Measurements from ENCODE around the gene MORF4L1.
A peak's percentile ranks its signal among the peaks of the same experiment; 100 is the strongest.
"Not testable (repeated sequence)": the region's sequence is repeated elsewhere in the genome, so short reads cannot be mapped to it uniquely, and the experiment has no call there.

Gene MORF4L1

DNA sequence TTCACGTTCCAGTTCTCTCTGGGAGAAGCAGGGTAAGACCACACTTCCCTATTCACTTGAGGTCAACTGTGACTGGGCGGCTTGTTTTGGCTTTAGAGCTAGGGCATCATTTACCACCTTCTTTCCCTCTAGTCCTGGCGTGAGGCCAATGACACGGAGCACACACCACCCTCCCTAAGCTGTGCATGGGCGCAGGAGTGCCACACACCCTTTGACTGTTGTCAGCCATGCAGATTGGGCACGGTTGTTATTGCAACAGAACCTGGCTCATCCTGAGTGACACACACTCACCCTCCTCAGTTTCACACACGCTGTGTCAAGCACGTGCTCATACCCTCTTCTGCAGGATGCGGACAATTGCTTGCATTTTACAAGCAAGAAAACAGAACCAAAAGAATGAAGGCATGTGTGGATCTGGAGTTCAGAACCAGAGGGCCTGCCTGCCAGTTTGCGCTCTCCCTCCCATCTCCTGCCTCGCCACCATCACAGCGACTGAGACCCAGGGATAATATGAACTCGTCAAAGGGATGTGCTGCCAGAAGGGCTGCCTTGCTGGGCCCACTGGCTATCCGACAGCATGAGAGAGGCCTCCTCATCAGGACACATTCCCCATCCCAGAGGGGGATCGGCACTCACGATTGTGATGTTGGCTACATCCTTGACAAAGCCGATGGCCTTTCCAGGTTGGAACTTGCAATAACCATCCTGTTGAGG is 54.5 kb downstream of the MORF4L1 start:
- DNase-seq, result no peak

DNA sequence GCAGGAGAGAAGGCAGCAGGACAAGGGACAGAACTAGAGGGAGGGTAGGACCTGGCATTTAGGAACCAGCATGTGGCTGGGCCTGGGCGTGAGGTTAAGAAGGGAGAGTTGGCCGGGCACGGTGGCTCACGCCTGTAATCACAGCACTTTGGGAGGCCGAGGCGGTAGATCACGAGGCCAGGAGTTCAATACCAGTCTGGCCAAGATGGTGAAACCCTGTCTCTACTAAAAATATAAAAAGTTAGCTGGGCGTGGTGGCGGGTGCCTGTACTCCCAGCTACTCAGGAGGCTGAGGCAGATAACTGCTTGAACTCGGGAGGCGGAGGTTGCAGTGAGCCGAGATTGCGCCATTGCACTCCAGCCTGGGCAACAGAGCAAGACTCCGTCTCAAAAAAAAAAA is 55.5 kb downstream of the MORF4L1 start:
- not testable (repeated sequence) for DNase-seq

DNA sequence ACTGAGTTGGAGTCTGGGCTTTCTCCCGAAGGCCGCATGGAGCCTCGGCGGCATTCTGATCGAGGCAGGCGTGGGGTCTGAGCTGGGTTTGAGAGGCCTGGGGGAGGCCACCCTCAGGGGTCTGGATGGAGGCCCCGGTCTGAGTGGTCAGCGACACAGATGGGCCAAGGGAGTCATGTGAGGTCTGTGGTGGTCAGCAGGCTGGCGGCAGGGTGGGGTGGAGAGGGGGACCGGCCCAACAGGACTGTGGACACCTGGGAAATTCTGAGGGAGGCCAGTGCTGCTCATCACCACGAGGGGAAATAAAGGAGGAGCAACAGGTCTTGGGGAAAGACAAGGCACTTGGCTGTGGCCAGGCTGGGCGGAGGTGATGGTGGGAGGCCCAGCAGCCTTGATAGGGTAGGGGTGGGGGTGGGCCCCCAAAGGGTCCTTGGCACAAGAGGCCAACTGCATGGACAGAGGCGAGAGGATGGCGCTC is 56.0 kb downstream of the MORF4L1 start:
- DNase-seq, result no peak

DNA sequence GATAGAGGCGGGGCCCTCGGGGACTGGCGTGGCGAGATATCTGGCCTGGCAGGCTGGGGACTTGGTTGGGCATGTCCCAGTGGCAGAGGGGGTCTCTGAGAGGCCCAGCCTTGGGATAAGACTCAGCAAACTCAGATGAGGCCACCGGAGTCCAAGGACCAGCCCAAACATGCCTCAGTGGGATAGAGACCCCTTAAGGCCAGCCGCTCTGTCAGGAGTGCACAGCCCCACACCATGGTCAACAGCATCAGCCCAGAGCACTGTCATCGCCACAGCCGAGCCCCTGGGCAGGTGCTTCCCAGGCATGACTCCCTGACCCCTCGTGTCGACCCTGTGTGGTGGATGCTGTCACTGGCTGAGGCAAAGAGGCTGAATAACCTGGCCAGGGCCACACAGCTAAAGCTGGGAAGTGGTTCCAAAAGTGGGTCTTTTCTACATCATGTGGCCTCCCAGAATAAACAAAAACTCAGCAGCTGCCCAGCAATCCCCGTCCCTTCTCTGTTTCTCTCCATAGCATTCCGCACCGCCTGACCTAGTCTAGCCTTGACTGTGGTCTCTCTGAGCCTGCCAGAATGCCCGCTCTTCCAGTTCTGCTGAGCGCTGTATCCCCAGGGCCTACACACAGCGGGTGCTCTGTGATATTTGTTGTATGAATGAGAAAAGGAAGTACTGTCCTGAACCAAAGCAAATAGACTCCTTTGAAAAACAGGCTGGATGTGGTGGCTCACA is 57.0 kb downstream of the MORF4L1 start:
- DNase-seq, result no peak

DNA sequence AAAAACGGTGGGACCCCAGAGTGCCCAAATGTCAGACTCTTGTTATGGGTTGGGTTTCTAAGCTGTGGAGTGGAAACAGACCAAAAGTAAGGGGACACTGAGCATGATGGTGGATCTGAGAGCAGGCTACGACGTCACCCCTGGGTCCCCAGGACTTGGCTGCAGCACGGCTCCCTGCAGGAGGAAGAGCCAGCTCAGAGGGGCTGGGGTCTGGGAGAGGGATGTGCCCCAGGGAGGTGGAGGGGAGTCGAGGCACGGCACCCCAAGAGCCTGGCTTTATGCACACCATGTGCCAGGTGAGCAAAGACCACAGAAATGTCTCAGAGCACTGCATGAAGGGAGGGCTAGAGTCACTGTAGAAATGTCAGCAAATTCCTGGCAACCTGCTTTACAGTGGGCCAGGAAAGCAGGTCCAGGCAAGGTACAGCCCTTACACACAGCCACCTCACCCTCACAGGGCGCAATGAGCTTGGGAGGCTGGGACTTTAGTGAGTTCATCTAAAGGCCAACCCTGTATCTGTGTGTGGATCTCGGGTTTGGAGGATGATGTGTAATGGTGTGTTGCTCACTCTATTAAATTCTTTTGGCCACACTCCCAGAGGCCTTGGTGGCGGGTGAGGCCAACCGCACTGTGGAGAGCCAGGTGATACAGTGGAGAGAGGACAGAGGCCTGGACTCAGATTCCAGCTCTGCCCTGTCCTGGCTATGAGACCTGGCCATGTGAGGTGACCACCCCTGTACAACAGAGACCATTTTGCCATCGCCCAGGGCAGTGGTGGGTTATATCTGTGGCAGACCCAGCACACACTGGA is 58.1 kb downstream of the MORF4L1 start:
- peak; percentile 50 for DNase-seq

DNA sequence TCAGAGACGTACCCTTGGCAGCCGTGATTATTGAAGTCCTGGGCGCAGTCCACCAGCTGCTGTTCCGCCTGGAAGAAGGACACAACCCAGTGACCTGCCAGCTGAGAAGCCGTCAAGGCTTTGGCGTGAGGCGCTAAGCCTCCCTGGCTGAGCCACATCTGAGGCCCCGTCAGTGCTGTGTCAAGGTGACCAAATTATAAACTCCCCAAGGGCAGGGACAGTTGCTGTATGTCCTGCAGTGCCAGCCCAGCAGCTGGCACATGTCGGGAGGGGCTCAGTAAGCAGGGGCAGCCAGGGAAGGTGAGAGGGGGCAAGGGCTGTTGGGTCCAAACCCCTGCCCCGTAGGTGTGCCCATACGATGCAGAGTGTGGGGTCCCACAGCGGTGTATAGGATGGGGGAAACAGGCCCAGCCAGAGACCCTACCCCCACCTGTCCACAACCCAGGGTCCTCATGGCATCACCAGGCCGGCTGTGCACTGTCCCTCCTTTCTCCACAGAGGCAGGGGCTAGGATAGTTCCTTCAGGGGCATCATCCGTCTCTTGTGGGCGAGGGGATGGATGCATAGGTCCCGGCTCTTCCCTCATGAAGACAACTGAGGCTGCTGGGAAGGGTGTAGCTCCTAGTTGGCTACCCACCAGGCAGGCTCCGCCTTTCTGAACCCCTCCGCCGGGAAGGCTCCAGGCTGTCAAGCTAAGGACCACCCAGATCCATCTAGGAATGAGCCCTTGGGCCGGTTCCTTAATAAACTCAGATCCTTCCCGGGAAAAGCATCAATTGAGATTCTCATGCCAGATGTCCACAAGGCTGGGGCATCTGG is 59.0 kb downstream of the MORF4L1 start:
- no peak for DNase-seq

DNA sequence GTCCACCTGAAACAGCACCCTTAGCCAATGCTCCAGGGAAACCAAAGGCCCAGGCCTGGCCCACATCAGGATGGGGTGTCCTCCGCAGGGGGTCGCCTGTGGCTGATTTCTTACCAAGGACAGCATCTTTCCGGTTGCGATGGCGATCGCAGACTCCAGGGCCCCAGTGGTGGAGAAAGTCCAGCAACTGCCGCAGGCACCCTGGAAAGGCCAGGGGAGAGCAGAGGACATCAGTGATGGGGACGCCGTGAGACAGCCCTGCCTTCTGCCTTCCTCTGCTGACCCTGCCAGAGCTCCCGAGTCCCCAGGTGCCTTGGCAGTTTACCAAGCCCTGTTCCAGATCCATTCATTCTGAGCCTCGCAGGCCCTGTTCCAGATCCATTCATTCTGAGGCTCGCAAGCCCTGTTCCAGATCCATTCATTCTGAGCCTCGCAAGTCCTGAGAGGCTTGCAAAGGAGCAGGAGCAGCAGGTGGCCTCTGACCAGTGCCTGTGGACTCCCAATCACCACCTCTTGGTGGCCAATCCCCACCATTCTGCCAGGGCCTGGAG is 59.6 kb downstream of the MORF4L1 start:
- no peak for DNase-seq

DNA sequence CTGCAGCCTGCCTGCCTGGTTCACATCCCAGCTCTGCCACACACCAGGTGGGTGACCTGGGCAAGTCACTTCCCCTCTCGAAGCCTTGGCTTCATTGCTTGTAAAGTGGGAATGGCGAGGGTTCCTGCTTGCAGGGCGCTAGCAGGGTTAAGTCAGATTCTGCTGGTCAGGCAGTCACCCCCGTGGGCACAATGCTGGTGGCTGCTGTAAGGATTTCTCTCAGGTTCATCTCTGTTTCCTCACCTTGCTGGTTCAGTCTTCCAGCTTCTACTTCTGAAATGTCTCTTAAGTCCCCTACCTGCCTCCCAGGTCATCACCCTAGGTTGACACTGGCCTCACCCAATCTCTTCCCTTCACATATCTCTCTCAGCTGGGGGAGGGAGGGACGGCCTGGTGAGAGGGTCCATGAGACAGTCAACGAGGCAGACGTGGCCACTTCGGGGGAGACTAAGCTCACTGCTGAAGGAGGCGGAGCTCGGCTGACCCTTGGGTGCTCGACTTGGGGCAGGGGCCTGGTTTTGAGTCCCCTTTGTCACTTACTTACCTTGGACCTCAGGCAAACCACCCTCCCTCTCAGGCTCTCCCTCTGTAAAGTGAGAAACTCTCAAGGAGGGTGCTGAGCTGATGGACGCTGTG is 60.6 kb downstream of the MORF4L1 start:
- no peak for DNase-seq

DNA sequence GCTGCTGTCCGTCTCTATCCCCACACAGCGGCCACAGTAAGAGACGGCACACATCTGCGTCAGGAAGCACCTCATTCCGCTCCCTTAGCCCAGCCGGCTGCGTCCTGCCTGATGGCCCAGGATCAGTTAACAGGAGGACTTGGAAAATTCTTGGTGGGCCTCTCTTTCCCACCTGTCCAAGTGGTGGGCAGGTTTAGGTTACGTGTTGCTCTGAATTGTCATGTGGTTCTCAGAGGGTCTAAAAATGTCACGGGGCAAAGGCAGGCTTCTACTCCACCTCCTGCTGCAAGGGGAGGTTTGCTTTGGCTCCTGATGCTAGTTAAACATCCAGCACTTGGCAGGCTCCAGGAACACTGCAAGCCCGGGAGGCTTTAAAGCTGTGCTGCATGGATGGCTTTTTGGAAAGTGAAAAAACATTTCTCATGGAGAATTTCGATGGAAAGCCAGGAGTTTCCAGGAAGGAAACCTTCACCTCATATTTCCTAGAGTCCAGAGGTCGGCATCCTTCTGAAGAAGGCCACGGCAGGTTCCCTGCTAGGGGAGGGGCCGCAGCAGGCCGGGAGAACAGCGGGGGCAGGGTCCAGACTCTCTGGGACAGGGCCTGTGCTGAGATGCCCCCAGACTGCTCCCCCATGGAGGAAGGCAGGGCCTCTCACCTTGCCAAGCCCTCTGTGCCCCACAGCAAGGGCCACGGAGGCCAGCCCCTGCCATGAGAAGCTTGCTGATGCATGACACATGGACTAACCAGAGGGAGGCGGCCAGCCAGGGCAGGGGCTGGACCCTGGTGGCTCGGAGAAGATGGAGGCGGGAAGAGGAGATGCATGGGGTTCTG is 61.3 kb downstream of the MORF4L1 start:
- no peak for DNase-seq

DNA sequence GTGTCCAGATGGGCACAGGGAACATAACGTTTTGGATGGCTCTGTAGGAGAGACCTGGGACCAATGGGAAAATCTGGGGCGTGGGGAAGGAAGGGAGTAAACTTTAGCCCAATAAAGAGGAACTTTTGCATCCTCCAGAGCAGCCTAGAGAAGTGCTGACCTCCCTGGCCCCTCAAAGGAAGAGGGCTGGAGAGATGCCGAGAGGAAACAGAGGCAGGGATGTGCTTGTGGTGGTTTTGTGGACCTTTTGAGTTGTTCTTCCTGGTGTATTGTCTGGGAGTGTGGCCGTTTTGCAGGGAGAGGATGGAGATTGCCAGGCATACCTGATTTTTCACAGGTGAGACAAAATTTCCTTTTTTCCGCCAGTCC is 61.9 kb downstream of the MORF4L1 start:
- no peak for DNase-seq

DNA sequence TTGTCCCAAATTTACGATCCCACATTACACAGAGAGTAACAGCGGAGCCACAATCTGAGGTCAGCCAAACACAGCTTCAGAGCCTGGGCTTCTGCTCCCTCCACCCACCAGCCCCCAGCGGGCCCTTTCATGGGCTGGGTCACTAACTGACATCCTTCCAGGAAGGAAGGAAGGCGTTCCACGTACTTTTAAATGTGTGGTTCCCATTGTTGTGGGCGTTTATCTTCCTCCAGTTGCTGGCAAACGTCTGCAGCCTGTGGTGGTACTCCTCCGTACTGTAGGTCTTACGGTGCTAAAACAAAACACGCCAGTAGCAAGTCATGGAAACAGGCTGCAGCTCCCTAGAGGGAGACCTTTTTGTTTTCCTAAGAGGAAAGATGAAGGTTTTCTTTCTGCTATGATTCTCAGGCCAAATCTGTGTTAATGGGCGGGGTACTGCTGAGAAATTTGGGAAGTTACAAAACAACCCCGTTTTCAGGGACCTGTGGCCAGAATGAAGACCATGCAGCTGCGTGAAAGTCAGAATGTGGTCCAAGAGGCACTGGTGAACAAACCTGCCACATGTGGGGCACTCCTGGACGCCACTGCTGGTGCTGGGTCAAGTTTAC is 64.5 kb downstream of the MORF4L1 start:
- peak; percentile 86 for DNase-seq

DNA sequence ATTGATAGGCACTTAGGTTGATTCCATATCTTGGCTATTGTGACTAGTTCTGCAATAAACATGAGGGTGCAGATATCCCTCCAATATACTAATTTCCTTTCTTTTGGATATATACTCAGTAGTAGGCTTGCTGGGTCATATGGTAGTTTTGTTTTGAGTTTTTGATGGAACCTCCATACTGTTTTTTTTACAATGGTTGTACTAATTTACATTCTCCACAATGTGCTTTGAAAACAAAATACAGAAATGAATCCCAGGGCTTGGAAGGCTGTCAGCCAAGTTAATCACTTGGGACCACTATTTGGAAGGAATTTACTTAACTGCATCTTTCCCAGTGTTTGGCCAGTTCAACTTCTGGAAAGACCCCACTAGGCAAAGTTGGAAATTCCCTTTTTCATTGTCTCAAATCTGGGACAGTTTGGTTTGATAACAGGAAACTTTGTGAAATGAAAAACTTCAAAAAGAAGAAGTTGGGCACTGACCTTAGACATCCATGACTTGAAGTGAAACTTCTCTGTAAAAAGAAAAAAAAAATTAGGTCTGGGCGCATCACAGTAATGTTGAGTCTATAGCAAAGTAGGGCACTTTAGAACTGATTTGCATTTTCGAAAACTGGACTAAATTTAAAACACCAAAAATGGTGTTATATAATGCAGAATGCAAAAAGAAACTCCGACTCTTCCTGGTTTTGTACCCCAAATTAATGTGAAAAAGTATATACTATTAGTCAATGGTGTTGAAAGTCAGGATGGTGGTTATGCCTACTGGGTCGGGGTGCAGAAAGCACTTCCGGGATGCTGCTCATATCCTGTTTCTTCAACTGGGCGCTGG is 66.2 kb downstream of the MORF4L1 start:
- no peak for DNase-seq

DNA sequence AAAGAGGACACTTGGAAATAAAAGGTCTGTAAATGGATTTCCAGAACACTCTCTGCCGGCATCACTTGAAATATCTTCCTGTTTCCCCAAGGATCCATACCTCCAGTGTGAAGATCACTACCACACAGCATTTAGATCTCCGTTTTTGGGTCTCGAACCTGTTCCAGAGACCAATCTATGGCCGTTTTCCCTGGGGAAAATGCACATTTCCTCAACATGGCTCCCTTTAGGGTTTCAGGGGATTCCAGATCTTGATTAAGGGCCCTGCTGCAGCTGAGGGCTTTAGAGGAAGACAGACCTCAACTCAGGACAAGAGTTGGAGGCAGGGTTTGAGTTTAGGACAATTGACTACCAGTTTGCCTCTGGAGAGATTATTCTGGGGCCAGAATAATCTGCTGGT is 70.1 kb downstream of the MORF4L1 start:
- DNase-seq, result no peak

DNA sequence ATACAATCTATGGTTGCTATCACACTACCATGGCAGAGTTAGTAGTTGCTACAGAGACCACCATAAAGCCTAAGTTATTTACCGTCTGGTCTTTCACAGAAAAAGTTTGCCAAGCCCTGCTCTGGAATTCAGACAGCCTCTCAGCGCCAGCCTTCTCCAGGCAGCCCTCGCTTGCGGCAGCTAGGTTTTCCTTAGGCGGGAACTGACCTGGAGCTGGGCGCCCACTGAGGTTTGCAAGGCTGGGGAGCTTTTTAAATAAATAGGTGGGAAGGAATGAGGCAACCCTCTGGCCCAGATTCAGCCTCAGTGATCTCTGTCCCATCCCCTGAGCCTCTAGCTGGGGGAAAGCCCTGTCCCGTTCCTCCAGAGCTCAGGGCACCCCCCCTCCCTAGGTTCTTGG is 71.0 kb downstream of the MORF4L1 start:
- no peak for DNase-seq

DNA sequence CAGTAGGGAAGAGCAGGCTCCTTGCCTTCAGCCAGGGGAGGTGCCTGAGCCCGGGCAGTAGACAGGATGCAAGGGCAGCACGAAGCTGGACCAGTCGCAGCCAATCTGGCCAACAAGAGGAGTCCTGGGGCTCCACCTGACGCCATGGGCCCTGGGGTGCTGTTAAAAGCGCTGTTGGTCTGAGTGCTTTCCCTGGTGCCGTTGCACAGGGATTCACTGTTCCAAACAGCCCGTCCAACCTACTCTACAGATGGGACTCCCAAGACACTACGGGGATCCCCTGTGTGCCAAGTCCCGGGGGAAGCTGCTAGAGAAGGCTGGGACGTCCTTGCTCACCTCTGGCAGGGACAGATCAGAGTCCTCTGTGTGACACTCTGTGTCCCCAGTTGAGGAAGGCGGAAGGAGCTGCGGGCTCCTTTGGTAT is 71.5 kb downstream of the MORF4L1 start:
- DNase-seq, result no peak

DNA sequence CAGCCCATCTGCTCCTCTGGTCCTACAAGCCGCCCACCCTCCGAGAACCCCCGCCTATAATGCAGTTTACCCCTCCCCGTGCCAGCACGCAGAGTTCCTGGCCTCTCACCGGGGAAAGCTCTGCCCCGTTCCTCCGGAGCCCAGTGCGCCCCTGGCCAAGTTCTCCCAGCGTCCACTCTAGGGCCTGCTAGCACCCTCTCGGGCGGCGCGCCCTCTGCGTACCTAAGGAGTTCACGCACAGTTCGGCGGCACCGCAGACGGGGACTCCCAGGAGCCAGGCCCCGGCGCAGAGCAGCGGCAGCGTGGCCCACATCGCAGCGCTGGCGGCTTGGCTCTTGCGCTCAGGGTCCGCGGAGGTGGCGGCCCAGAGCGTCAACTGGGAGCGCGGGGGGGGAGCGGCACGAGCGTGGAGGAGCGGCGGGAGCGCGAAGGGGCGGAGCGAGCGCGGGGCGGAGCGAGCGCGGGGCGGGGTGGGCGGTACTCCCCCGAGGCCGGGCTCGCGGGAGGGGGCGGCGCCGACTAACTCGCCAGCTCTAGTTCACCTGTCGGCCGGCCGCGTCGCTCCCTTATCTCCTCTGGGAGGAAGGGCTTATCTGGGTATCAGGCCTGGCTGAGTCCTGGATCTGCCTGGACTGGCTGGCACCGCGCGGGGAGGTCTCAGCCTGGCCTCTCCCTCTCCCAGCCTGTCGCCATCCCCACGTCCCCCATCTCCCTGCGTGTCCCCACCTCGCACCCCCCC is 72.1 kb downstream of the MORF4L1 start, which contains the start of gene CTSH:
Gene CTSH (minus strand): TSS at position 378 of the 739 bp plus-strand sequence. CDS start 65 bp downstream, at position 313.
- peak; percentile 62 for DNase-seq

DNA sequence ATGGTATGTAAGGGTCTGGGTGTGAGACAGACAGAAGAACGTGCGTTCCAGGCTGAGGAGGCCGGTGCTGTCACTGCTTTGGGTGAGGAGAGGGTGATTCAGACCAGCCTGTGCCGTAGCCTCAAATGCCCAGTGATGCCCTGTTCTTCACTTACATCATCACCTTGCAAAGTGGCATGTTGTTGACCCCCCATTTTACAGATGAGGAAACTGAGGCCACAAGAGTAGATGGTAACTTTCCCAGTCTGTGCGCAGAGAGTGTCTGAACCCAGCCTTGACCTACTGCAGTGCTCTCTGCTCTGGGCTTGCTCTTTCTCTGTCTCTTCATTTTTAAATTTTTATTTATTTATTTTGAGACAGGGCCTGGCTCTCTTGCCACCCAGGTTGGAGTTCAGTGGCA is 73.8 kb downstream of the MORF4L1 start:
- DNase-seq, result no peak

DNA sequence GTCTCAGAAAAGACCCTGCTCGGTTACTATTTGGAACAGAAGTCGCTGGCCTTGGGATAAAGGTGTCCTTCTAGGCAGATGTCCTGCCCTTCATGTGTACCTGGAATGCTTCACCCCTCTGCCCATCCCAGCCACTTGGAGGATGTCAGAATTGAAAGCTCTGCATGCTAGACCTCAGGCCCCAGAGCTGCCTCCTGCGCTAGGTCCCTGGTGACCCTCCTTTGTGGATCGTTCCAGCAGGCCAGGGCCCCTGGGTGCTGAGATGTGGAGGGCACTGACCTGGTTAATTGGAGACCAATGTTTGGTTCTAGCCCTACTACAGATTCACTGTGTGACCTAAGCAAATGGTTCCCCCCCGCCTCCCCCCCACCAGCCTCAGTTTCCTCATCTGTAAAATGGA is 74.8 kb downstream of the MORF4L1 start:
- no peak for DNase-seq
